NCI-H1436 treated with DMSO at 0.1 percent for 48 hours (cell line): ENCODE results near the gene SBF2.
"Not testable (repeated sequence)": the region's sequence is repeated elsewhere in the genome, so short reads cannot be mapped to it uniquely, and the experiment has no call there.

Experiments used
- DNase-seq: peaks from one replicate; lab custom pipeline; 2025; lab: John Stamatoyannopoulos, UW

SBF2 gene

DNA sequence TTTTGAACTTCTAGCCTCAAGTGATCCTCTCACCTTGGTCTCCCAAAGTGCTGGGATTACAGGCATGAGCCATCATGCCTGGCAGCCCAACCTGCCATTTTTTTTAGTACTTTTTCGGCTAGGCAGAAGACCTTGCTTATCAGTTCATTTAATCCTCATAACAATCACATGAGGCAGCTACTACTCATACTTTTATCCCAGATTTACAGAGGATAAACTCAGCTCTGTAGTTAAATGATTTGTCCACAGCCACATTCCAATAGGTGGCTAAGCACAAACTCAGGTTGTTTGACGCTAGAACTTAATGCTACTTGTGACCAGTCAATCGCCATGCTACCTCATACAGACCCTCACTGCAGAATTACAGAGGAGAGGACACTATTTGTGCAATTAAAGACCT lies 28.1 kb downstream of the SBF2 start:
- no peak for DNase-seq

DNA sequence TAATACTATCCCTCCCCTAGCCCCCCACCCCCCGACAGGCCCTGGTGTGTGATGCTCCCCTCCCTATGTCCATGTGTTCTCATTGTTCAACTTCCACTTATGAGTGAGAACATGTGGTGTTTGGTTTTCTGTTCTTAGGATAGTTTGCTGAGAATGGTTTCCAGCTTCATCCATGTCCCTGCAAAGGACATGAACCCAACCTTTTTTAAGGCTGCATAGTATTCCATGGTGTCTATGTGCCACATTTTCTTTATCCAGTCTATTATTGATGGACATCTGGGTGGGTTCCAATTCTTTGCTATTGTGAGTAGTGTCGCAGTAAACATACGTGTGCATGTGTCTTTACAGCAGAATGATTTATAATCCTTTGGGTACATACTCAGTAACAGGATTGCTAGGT lies 29.3 kb downstream of the SBF2 start:
- DNase-seq = not testable (repeated sequence)

DNA sequence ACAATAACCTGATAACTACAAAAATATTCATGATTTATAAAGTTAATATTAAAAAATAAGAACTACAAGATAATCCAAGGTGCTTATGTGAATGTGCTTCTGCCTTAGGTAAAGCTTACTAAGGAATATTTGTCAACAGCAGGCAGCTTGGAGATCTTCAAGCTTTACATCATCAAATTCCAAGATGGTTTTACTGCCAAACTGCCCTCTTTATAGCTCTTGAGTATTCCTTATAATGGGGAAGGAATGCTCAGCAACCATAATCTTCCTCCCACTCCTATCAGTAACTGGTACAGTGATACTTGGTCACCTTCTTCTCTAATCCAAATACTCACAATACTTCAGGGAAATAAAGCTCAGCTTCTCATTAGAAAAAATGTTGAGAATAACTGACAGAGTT lies 30.1 kb downstream of the SBF2 start:
- no peak for DNase-seq

DNA sequence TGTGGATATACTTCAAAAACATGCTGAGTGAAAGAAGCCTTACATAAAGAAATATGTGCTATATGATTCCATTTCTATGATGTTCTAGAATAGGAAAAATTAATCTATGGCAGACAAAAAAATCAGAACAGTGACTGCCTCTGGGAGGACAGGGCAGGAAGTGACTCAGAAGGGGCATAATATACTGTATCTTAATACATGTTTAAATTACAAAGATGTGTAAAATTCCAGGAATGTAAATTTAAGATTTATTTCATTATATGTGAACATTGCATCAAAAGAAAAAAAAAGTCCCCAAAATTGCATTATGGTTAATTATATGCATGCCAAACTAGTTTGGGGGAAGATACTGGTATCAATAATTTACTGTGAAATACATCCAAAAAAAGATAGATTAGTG lies 32.2 kb downstream of the SBF2 start:
- DNase-seq = no peak

DNA sequence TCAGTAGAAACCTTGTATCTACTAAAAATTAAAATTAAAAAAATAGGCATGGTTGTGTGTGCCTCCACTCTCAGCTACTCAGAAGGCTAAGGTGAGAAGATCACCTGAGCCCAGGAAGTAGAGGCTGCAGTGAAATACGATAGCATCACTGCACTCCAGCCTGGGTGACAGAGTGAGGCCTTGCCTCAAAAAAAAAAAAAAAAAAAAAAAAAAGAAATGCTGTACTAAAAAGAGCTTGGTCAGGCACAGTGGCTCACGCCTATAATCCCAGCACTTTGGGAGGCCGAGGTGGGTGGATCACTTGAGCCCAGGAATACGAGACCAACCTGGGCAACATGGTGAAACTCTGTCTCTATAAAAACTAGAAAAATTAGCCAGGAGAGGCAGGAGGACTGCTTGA lies 36.5 kb downstream of the SBF2 start:
- DNase-seq = no peak

DNA sequence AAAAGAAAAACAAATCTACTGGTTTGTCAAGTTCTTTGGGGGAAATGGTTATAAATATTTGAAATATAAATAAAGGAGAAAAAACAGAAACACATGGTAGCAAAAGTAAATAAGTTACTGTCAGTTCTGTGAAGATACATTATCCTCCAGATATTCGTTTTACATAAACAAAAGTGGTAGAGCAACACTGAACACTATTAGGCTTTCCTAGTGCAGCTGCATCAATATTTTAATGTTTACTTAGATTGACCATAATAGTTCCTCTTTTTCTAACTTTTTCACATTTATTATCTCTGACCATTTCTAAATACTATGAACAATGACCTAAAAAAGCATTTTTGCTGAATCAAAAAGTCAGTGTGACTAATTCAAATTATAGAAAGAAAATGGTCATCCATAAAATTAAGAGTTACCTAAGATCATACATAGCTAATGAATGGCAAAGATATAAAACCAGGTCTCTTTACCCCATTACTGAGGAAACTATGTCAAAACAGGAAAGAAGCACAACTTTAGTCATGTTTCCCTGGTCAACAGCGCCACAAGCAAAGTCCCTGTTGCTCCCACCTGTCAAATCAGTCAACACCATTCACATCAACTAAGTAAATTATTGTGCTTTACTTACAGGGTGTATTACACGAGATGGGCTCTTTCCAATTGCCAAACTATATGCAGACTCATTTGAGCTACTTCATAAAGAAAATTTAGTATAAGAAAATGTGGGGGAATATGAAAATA lies 38.5 kb downstream of the SBF2 start:
- DNase-seq = no peak

DNA sequence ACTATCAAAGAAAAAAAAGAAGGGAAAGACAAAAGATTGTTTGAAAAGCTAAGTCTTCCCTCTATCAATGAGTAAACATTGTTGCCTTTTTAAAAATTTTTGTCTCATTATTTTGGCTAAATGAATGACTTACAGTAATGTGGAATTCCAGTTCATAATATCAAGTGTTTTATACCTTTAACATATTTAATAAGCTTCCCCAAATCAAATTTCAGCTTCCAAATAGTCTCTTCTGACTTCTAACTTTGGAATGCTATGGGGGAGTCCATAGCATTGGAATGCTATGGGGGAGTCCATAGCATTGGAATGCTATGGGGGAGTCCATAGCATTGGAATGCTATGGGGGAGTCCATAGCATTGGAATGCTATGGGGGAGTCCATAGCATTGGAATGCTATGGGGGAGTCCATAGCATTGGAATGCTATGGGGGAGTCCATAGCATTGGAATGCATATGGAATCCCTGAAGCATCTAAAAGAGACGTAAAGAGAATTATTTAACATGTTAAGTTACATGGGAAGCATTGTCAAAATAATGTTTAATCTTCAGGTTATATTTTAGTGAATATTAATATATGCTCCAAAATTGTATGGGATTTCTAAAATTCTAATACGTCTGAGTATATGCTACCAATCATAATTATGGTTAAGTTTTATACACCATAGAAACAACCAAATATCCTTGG lies 44.4 kb downstream of the SBF2 start:
- not testable (repeated sequence) for DNase-seq

DNA sequence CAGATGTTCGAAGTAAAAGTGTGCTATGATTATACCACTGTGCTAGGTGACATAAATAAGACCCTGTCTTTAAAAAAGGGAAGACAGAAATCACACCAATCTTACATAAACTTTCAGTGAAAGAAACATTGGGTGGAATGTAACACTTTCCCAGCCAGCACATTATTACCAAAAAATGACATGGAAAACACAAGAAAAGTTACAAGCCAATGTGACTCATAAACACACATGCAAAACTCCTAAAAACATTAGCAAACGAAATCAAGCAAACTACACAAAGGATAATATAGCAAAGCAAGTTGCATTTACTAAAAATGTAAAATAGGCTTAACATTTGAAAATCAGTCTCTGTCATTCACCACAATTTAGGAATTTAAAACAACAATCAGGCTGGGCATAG lies 47.0 kb downstream of the SBF2 start:
- no peak for DNase-seq

DNA sequence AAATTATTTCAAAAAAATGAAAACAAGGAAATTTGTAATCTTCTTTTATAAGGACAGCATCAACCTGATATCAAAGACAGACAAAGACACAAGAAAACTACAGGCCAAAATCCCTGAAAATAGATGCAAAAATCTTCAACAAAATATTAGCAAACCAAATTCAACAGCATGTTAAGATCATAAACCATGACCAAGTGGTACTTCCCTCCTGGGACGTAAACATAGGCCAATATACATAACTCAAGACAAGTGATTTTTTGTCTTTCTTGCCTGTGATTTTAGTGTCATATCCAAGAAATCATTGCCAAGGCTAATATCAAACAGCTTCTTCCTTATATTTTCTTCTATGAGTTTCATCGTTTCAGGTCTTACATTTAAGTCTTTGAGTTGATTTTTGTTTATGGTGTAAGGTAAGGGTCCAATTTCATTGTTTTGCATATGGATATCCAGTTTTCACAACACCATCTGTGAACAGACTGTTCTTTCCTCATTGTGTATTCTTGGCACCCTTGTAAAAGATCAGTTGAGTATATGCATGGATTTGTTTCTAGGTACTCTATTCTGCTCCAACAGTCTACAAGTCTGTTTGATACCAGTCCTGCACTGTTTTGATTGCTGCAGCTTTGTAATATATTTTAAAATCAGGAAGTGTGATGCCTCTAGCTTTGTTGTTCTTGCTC lies 50.0 kb downstream of the SBF2 start:
- no peak for DNase-seq

DNA sequence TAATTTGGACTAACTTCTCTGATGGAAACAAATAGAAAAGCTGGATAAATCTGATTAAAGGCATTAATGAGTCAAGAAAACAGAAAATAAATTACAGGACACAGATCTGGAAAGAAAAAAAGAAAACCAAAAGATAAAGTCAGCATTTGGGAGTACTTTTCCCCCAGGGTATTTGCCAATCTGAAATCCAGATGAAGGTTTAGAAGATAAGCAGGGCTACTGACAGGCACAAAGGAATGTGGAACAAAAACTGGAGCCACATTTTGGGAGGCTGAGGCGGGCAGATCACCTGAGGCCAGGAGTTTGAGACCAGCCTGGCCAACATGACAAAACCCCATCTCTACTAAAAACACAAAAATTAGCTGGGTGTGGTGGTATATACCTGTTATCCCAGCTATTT lies 57.2 kb downstream of the SBF2 start:
- no peak for DNase-seq

DNA sequence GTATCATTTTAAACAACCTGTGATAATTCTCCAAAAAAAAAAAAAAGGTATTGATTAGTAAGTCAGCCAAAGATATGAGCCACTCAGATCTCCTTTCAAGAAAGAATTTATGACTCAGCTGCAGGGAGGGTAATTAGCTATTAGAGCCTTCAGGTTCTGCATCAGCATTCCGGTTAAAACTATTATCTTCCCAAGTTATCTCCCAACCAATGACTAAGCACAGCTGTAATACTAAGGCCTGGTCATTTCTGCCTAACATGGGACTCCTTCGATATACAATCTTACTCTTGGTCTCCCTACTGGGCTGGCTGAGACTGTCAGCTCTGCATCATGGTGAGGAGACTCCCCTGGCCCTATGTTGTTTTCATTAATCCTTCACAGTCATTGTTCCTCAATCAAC lies 60.4 kb downstream of the SBF2 start:
- no peak for DNase-seq

DNA sequence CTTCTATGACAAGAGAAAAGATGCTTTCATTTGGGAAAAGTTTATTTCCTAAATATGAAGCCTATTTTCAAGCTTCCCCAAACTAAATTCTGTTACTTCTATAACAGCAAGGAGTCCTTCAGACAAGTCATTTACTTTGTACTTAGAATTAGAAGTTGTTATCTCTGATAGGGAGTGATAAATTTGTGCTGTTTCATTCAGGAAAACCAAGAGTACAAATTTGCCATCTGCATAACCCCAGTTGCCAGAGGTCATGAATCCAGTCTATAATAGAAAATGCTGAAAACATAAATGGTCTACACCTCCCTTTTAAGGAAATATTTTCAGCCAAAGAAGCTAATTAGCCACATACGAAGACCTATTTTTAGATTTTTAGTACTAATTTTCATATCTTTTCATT lies 61.3 kb downstream of the SBF2 start:
- no peak for DNase-seq

DNA sequence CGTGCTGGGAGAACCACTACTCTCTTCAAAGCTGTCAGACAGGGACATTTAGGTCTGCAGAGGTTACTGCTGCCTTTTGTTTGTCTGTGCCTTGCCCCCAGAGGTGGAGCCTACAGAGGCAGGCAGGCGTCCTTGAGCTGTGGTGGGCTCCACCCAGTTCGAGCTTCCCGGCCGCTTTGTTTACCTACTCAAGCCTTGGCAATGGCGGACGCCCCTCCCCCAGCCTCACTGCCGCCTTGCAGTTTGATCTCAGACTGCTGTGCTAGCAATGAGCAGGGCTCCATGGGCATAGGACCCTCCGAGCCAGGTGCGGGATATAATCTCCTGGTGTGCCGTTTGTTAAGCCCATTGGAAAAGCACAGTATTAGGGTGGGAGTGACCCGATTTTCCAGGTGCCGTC lies 62.2 kb downstream of the SBF2 start:
- not testable (repeated sequence) for DNase-seq

DNA sequence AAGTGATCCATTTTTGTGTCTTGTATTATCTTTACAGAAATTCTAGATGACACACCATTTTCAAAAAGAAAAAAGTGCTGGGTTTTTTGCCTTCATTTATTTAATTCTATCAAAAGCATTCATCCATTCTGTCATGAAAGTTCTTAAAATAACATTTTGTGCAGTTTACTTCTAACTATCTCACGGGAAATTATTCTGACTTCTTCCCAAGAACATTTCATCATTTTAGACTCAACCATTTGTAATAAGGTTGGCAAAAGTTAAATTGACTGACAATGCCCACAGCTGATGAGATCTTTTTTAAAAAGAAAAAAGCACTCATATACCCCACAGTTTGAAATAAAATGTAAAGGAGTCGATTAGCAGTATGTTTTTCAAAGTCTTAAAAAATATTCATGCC lies 68.5 kb downstream of the SBF2 start:
- no peak for DNase-seq

DNA sequence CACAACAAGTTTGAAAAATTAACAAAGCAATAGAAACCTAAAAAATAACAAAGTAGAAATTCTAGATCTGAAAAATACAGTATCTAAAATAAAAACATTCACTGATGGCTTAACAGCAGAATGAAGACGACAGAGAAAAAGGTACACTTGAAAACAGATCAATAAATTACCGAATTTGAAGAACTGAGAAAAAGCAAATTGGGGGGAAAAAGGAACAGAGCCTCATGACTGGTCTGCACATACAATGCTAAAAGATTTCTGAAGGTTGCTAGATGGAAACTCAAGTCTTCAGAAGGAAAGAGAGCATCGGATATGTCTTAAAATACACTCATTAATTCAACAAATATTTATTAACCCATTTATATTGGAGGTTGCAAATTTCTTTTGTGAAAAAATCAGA lies 71.6 kb downstream of the SBF2 start:
- no peak for DNase-seq

DNA sequence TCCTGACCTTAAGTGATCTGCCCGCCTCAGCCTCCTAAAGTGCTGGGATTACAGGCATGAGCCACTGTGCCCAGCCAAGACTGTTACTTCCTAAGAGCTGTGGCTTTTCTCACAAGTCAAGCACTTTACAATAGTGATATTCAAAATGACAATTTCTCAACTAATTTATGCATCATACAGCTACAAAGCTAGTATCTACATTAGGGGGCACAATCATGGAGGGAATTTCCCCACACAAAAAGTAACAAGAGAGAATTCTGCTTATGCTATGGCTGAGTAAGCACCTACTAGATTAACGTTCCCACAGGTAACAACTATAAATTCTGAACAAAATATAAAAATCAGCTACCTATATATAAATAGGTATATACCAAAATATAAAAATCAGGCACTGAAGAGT lies 72.7 kb downstream of the SBF2 start:
- no peak for DNase-seq

DNA sequence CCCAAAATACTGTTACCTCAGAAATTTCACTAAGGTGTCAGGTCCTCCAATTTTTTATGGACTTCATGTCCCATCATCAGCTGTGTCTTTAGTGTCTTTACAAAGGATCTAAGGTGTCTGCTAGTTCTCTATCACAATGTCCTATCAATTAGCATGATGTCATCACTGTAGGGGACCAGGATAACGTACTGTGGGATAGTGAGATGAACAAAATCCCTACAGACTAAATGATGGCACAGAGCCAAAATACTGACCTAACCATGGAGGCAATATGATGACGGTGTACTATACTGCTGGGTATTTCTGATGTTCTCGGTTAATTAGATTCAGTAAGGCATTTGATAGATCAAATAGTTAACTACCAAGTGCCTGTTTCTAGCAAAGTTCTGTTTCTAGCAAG lies 82.5 kb downstream of the SBF2 start:
- no peak for DNase-seq

DNA sequence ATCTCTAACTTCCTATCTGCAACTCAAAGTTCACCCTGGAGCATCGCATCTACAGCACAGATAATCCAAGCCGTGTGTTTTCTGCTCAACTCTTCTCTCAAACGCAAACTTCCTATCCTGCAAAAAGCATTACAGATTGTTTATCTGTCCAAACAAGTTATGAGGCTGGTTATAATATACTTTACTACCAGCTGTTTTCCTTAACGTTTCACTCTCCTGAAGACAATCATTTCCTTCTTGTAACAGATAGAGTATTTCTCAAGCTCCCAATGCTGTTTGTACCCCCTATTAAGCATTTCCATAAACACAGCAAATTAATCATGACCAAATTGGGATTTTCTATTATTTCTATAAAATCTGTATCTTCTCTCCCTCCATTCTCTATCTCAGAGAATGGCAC lies 84.7 kb downstream of the SBF2 start:
- no peak for DNase-seq

DNA sequence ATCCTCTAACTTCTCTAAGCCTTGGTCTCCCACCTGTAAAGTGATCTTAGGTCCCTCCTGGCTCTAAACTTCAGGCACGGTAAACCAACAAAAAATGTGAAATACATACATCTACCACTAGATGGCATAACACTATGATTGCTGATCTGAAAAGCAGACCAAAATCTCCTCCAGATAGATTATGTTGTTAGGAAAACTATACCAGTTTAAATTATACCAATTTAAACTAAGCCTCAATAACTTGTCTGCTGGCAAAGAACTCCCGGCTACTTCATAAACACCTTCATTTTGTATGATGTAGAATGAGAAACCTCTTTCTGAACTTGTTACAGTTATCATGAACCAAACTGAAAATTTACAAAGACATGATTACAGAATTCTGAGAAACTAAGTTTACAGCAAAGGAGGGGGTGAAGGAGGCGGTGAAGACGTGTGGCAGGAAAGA lies 85.9 kb downstream of the SBF2 start:
- peak; percentile 7 for DNase-seq

DNA sequence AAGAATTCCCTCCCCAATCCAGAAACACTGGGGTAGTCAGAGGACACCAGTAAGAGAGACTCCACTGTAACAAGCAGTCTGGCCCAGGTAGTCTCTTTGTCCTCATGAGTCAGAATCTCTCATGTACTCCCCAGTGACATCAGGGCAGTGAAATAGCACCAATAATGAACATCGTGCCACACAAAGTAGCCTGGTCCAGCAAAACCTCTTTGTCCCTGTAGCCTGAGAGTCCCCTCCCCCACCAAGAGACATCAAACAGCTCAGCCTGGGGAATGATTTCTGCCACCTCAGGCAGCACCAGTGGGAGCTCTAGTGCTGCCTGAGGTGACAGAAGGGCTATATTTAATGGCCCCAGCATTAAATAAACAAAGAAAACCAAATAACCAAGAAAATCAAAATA lies 88.1 kb downstream of the SBF2 start:
- DNase-seq = no peak

DNA sequence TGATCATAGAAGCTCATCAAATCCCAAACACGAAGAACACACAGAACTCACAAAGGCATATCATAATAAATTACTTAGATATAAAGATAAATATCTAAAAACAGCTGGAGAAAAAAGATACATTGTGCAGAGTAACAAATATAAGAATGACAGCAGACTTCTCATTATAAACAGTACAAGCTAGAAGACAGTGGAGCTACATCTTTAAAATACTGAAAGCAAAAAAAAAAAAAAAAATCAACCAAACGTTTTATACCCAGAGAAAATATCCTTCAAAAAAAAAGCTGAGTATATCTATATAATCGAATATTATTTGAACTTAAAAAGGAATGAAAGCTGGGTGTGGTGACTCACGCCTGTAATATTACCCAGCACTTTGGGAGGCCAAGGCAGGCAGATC lies 90.0 kb downstream of the SBF2 start:
- DNase-seq = no peak

DNA sequence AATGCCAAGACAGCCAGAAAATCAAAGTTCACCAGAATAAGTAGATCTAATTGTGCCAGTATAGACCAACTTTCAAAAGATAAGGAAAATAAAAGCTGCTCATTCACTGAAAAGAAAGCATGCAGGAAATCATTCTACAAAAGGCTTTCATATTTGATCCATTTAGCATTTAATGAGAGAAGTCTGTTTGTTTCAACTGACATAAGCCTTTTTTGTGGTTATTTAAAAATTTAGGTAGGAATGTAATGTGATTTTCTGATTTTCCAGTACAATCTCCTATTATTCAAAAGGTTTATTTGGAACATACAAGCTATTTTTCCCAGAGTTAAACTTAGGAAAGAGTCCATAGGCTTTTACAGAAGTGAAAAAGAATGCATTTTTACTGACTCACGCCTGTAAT lies 92.7 kb downstream of the SBF2 start:
- no peak for DNase-seq

DNA sequence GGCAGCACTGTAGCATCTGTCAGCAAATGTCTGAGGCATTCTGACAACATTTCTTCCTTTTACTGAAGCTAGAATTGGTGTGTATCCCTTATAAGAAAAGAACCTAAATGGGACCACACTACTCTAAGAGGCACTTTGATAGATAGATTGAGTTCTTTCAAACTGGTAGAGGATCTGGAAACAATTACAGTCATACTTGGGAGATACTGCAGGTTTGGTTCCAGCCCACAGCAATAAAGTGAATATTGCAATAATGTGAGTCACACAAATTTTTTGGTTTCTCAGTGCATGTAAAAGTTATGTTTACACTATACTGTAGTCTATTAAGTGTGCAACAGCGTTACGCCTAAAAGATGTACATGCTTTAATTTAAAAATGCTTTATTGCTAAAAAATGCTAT lies 96.9 kb downstream of the SBF2 start:
- DNase-seq = no peak
